Upper lobe of left lung (tissue), 6 donors: ENCODE results near the gene TUBGCP6. TPM values are rescaled to one million over a fixed set of nuclear protein-coding genes. Genes with fewer than 3 reads are reported as not detected.

ENCODE experiments used
- ATAC-seq, 2 donors: fragments of 200-7000 bp; cut with Tn5 transposase; one replicate each; pipeline ENCODE4 v1.9.1; 2022; ENCODE audit warnings: mild to moderate bottlenecking in 2 of 2, moderate library complexity in 2 of 2; ENCODE audit not compliant: low FRiP score in 2 of 2
- DNase-seq, 2 donors: peaks; one replicate each; pipeline ENCODE4 v3.0.0-alpha.2; 2019 to 2020
- H3K27ac ChIP-seq, 4 donors: fragments of 200-600 bp; sonication (generic); one replicate each; pipeline ENCODE4 v1.5.1; 2016 to 2019
- H3K27me3 ChIP-seq, 4 donors: fragments of 200-600 bp; sonication (generic); one replicate each; pipeline ENCODE4 v1.5.1; 2017 to 2019
- H3K36me3 ChIP-seq, 4 donors: fragments of 200-600 bp; sonication (generic); one replicate each; pipeline ENCODE4 v1.5.1; 2016 to 2019
- H3K4me1 ChIP-seq, 4 donors: fragments of 200-600 bp; sonication (generic); one replicate each; pipeline ENCODE4 v1.5.1; 2018 to 2019
- H3K4me3 ChIP-seq, 4 donors: fragments of 200-600 bp; sonication (generic); one replicate each; pipeline ENCODE4 v1.5.1; 2017 to 2019; ENCODE audit warnings: mild to moderate bottlenecking in 2 of 4, moderate library complexity in 1 of 4
- H3K9me3 ChIP-seq, 4 donors: fragments of 200-600 bp; sonication (generic); one replicate each; pipeline ENCODE4 v1.5.1; 2018 to 2019
- CTCF ChIP-seq, 6 experiments: fragments of 450-650 bp in 4 of 6; fragments of 200-600 bp in 2 of 6; sonication (generic) in 2 of 6; IDR thresholded peaks; one replicate each; pipeline ENCODE4 v1.5.1; 2016 to 2019; ENCODE audit warnings: antibody characterized with exemption in 6 of 6
- EP300 ChIP-seq, 4 donors: sonication (generic); formaldehyde crosslinking; IDR thresholded peaks; one replicate each; pipeline ENCODE4 v1.5.1; 2017; ENCODE audit warnings: antibody characterized with exemption in 4 of 4, control low read depth in 2 of 4
- POLR2A ChIP-seq, 4 donors: fragments of 450-650 bp; IDR thresholded peaks; one replicate each; pipeline ENCODE4 v1.5.1; 2016 to 2017; ENCODE audit warnings: antibody characterized with exemption in 4 of 4, mild to moderate bottlenecking in 2 of 4
- POLR2AphosphoS5 ChIP-seq, 2 donors: sonication (generic); formaldehyde crosslinking; IDR thresholded peaks; one replicate each; pipeline ENCODE4 v1.5.1; 2017; ENCODE audit warnings: antibody characterized with exemption in 2 of 2
- WGBS, 2 donors: methylation state at CpG; one replicate each; pipeline ENCODE4 v1.1.5; 2017 to 2018; 5-methylcytosine and 5-hydroxymethylcytosine counted together
- total RNA-seq, 6 donors: library from RNA; depleted of rRNA in 4 of 6; stranded (reverse); fragments of >200 nt in 4 of 6; gene quantifications; one replicate each; pipeline versions ENCODE4 v1.1.0 to v1.2.1, GENCODE V29; 2016 to 2021
- donor health status: DM: no; HTN: no; CAD: no; lungs with moderate emphysema.
- donor health status: DM: no; HTN: yes; CAD: no; lungs with severe emphysema.

Gene TUBGCP6
- total RNA-seq, 6 donors from 2014 or later: 43.2 to 216 (median 52.4) TPM

- DNase-seq (no peak), ATAC-seq (no peak)
- Histone ChIP-seq H3K36me3 (peaks cover 7 to 39% (median 27%) of the 10 kb centered on the region in 4 donors), H3K9me3 (no peaks in the 10 kb centered on the region), H3K27me3 (no peaks in the 10 kb centered on the region), H3K27ac (no peak overlapping the region), H3K4me1 (peaks cover 28 to 66% (median 35%) of the 10 kb centered on the region in 4 donors), H3K4me3 (no peak overlapping the region)
- TF ChIP-seq POLR2A (IDR thresholded peaks at IDR 0.05) (no peak), POLR2AphosphoS5 (IDR thresholded peaks at IDR 0.05) (no peak), CTCF (IDR thresholded peaks at IDR 0.05) (no peak), EP300 (IDR thresholded peaks at IDR 0.05) (no peak)
- WGBS, 2 donors: 83 to 88% methylated on average over 7 of the region's 7 CpGs
Measured at GRCh38 chr22:50204571-50204970, 40.3 kb downstream of the TUBGCP6 start.

- peaks cover 7 to 33% (median 19%) of the 10 kb centered on the region in 4 donors for H3K36me3 ChIP-seq
- TF ChIP-seq CTCF (IDR thresholded peaks at IDR 0.05) (no peak), POLR2AphosphoS5 (IDR thresholded peaks at IDR 0.05) (no peak), EP300 (IDR thresholded peaks at IDR 0.05) (no peak), POLR2A (IDR thresholded peaks at IDR 0.05) (no peak)
- WGBS, 2 donors: 91 to 94% methylated on average over 1 of the region's 1 CpG
- peaks cover 27 to 69% (median 35%) of the 10 kb centered on the region in 4 donors for H3K4me1 ChIP-seq
- ATAC-seq: no peak
- H3K27me3 ChIP-seq: no peaks in the 10 kb centered on the region
- DNase-seq: no peak
- no peaks in the 10 kb centered on the region for H3K9me3 ChIP-seq
- H3K4me3 ChIP-seq: no peak overlapping the region
- H3K27ac ChIP-seq: no peak overlapping the region
Measured at GRCh38 chr22:50203288-50203687, 41.5 kb downstream of the TUBGCP6 start.

- WGBS, 2 donors: 76 to 77% methylated on average over 13 of the region's 13 CpGs
- DNase-seq (peak in 1 of 2 donors; percentile 22), ATAC-seq (no peak)
- H3K4me1 ChIP-seq: peaks cover 24 to 62% (median 31%) of the 10 kb centered on the region in 4 donors
- TF ChIP-seq POLR2AphosphoS5 (IDR thresholded peaks at IDR 0.05) (no peak), POLR2A (IDR thresholded peaks at IDR 0.05) (no peak), CTCF (IDR thresholded peaks at IDR 0.05) (no peak), EP300 (IDR thresholded peaks at IDR 0.05) (no peak)
- H3K9me3 ChIP-seq: no peaks in the 10 kb centered on the region
- peaks cover 7 to 36% (median 24%) of the 10 kb centered on the region in 4 donors for H3K36me3 ChIP-seq
- H3K4me3 ChIP-seq: peak overlapping the region; percentile 66 to 90 (median 82)
- no peak overlapping the region for H3K27ac ChIP-seq
- no peaks in the 10 kb centered on the region for H3K27me3 ChIP-seq
Measured at GRCh38 chr22:50202130-50202666, 42.6 kb downstream of the TUBGCP6 start.

- H3K27me3 ChIP-seq: no peaks in the 10 kb centered on the region
- ATAC-seq (peak in 1 of 2 donors; percentile 42), DNase-seq (peak in 1 of 2 donors; percentile 91)
- H3K36me3 ChIP-seq: peaks cover 1 to 36% (median 22%) of the 10 kb centered on the region in 4 donors
- no peaks in the 10 kb centered on the region for H3K9me3 ChIP-seq
- peak overlapping the region; percentile 66 to 90 (median 84) for H3K4me3 ChIP-seq
- H3K4me1 ChIP-seq: peaks cover 17 to 55% (median 25%) of the 10 kb centered on the region in 4 donors
- TF ChIP-seq EP300 (IDR thresholded peaks at IDR 0.05) (no peak), CTCF (IDR thresholded peaks at IDR 0.05) (peak in 2 of 6 experiments; percentile 27 to 35)
- WGBS, 2 donors: 7 to 17% methylated on average over 21 to 40 of the region's 115 CpGs
- peak overlapping the region; percentile 80 to 89 (median 85) for H3K27ac ChIP-seq
Measured at GRCh38 chr22:50201191-50202129, 43.4 kb downstream of the TUBGCP6 start.
